RCC 7860 (cell line): ENCODE results near the gene SYTL4.
A peak's percentile ranks its signal among the peaks of the same experiment; 100 is the strongest.

Source experiments
- DNase-seq: peaks from one replicate; pipeline ENCODE4 v3.0.0-alpha.2; 2015; ENCODE audit warnings: low spot score
- FAIRE-seq: peaks from 2 replicates; lab custom pipeline; 2012; peaks lifted over from hg19 to GRCh38; lab: Jason Lieb, UNC

Gene SYTL4

DNA sequence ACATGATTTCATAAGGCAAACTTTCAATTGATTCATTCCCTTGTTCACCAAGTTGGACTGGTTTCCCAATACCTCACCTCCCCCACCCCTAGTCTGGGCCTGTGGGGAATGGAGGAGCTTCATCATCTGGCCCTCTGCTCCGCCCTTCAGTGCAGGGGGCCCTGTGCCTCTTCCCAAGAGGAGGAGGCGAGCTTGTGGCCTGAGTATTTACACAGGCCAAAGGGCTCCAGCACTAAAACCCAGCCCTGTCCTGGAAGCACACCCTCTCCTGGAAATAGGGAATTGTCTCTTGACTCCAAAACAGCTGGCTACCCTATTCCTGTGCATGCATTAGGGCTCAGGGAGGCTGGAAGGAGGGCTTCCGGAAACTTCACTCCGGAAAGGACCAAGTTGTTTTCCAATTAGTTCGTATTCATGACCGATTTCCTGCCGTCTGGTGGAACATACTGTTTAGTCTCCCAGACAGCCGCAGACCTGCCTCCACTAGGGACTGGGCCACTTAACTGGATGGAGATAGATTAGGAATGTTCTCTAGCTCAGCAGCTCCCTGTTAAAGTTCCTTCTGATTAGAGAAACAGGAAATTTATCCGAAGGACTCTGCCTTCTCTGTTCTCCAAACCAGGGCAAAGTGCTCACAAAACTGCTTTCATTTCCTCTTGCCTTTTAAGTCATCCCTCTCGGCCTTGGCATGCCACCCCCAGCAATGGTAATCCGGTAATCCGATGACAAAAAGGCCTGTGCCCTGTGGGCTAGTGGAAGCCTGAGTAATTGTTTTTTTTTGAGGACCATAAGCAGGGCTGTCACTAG lies 82.2 kb downstream of the SYTL4 start:
- no peak for FAIRE-seq

GRCh38 chrX:100648458-100649417 lies 83.2 kb downstream of the SYTL4 start:
- DNase-seq (no peak), FAIRE-seq (no peak)

More for the DNA sequence above, 82.2 kb downstream of the SYTL4 start:
- no peak for DNase-seq

- DNase-seq: no peak
- no peak for FAIRE-seq
Observed at GRCh38 chrX:100647739-100648138, 84.2 kb downstream of the SYTL4 start.

DNA sequence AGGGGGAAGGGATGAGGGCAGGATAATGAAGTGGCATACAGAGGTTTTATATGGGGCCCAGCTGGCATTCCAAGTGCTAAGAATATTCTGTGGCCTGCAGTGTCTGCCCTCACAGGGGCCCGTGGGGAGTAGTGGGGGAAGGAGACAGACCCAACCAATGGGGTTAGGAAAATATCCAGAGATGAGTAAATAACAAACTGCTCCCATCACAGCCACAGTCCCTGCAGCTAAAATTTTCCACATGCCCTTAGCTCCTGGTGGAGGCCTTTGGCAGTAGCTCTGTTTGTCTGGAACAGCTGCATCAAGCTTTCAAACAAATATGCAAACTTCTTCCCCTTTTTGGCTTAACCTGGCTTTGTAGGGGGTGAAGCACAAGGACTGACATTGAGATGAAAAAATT lies 84.8 kb downstream of the SYTL4 start:
- DNase-seq (no peak), FAIRE-seq (no peak)

DNA sequence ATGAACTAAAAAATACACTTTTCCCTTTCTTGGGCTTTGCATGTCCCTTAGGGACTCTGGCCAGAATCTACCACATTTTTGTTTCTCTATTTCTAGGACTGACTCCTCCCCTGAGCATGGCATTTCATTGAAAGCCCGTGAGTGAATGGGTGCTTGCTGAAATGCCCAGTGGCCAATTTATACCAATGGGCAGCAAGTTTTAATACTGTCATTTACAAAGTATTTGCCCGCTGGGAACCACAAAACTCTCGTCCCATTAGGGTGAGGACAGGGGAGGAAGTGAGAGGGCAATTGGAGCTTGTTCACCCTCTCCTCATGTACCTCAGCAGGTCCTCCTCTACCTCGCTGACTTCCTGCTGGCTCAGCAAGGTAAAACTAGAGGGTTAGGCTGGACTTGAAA lies 86.8 kb downstream of the SYTL4 start:
- FAIRE-seq (no peak), DNase-seq (no peak)

DNA sequence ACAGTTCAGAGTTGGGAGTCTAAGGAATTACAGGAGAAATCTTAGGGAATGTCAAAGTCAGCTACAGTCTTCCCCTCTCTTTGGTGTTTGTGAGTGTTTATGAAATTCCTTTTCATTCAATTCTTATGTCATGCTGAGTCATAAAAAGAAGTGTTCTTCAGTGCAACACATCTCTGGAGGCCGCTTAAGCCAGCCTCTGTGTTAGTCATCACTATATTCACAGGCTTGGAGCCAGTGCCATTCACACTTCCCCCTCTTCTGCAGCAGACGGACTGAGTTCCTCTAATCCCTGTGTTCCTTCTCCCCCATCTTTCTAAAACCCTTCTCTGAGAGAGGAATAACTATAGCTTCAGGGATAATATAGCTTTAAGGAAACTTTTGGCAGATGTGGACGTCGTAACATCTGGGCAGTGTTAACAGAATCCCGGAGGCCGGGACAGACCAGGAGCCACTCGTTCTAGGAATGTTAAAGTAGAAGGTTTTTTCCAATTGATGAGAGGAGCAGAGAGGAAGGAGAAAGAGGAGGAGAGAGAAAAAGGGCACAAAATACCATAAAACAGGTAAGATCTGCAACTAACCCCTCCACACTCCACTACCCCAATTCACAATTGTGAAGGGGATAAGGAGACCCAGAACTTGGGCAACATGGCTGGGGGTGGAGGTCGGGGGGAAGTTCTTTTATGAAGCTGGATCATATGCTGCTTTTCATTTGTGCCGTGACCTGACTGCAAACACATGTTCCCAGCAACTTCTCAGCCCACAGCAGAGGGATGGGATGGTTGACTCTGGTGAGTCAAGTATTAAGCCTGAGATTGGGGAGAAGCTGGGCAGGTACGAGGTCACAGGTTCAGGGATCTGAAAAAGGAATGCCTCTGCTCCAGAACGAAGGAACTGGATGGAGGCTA lies 87.7 kb downstream of the SYTL4 start, which contains the start of gene SRPX2:
TSS of gene SRPX2 (plus strand) at position 244 of the 905 bp plus-strand sequence. CDS start 2,124 bp downstream, outside the sequence.
- DNase-seq: peak; percentile 67
- peak; percentile 90 for FAIRE-seq

GRCh38 chrX:100643212-100643611 lies 88.7 kb downstream of the SYTL4 start:
- DNase-seq (no peak), FAIRE-seq (no peak)

GRCh38 chrX:100642290-100642689 lies 89.6 kb downstream of the SYTL4 start:
- DNase-seq: no peak

DNA sequence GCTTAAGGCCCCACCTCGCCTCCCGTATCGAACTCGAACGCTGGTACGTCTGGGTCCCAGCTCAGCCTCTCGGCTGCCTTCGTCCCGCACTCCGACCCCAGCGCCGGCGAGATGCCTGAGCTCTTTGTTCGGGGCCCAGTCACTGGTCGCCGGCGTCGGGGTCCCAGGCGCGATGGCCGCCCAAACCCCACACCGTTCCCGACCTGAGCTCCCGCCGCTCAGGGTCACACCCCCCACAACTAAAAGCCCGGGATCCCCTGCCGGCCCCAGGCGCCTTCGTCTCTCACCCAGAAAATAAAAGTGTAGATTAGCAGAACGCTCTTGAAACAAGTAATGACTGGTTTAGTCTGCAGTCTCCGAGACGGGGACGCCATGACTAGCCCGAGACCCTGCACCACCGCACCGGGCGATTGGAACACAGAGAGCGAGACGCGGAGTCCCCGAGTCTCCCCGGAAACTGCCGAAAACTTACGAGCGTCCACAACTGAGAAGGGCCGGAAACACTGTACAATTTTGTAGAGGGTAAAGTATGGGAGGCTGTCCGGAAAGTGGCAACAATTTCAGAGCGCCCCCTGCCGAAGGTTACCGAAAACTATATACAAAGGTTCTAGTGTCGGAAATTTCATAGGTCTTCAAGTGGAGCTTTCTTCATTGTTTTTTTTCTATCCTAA lies 95.5 kb downstream of the SYTL4 start, which contains the start of gene TSPAN6:
TSS of gene TSPAN6 (minus strand) at position 486 of the 671 bp plus-strand sequence. CDS start at position 374, 112 bp downstream.
- FAIRE-seq (peak; percentile 89), DNase-seq (peak; percentile 71)

More at GRCh38 chrX:100642290-100642689, 89.6 kb downstream of the SYTL4 start:
- FAIRE-seq: no peak

DNA sequence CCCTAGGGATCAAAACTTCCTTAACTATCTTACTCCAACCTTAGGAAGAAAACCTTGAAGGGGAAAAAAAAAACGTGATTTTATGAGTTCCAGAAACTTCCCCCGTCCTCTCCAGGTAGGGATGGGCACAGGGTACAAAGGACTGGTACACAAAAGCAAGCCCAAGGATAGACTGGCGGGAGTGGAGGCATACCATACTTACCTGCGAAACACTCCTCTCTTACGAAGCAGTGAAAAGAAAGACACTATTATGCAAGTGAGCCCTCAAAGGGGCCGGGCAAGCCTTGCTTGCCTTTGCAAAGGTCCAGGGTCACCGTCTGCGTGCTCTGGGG lies 96.0 kb downstream of the SYTL4 start:
- DNase-seq: no peak

DNA sequence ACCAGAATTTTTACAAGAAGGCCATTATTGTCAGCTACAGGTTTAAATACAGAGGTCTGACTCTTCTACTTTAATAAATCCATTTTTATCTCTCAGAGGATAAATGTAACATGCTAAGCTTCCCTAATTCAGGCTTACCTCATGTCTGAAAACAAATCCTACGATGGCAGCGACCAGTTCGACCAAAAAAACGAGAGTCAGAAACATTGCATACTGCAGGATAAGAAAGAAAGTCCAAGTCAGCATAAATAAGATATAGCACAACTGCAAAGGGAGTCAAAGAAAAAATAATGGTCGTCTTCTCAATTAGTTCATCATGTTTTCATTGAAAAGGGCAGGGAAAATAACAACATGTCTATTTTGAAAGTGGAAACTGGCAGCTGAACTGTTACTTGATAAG lies 96.9 kb downstream of the SYTL4 start:
- FAIRE-seq: no peak

More for the DNA sequence above, 96.0 kb downstream of the SYTL4 start:
- FAIRE-seq: no peak

GRCh38 chrX:100625985-100626491 lies 105.9 kb downstream of the SYTL4 start:
- DNase-seq: no peak
- no peak for FAIRE-seq

More for the DNA sequence above, 96.9 kb downstream of the SYTL4 start:
- DNase-seq: no peak
